Stimulated activated CD8-positive, alpha-beta memory T cell treated with anti-CD3 and anti-CD28 coated beads, Interleukin-12 subunit alpha, Interleukin-12 subunit beta, amount 100 ng/mL, for 4 hours (primary cell): ENCODE measurements around the gene TMEM184A.

Source experiments
- DNase-seq: peaks from one replicate; pipeline ENCODE4 v3.0.0-alpha.2; 2020; ENCODE audit warnings: low read depth

Gene TMEM184A

GRCh38 chr7:1555813-1556543, at the start of gene TMEM184A:
Gene TMEM184A (minus strand): TSS chr7:1556205. CDS start chr7:1555484, 721 bp downstream.
- DNase-seq, result no peak

DNA sequence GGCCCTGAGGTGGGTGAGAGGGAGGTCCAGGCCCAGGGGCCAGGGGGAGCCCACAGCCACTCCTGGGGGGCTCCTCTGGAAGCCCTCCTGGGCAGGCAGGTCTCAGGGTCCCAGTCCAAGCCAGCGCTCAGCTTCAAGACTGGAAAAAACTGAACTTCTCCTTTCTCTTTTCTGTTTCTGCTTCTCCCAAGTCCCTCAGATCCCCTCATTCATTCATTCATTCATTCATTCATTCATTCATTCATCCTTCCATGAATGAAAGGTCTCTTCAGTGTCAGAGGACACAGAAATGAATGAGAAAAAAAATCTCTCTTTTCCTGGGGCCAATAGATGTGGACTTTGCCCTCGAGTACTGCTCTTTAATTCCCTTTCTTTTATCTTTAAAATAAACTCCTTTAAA, 48.4 kb upstream of the TMEM184A start:
- DNase-seq, result no peak

GRCh38 chr7:1603346-1604225, 47.6 kb upstream of the TMEM184A start:
- no peak for DNase-seq

DNA sequence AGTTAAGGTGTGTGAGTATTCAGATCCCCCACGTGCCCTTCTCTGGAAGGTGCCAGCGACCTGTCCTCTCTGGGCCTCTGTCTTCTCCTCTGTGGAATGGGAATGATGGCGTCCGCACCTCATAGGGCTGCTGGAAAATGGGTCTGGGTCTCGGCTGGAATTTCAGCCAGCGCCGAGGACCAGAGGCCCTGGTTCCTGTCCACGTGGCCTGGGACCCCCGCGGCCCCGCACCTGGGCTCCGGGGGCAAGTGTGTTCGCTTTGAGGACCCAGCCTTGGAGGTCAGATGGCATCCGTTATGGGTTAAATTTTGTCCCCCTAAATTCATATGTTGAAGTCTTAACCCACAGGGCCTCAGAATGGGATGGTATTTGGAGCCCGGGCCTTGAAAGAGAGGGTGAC, 46.4 kb upstream of the TMEM184A start:
- DNase-seq, result no peak

DNA sequence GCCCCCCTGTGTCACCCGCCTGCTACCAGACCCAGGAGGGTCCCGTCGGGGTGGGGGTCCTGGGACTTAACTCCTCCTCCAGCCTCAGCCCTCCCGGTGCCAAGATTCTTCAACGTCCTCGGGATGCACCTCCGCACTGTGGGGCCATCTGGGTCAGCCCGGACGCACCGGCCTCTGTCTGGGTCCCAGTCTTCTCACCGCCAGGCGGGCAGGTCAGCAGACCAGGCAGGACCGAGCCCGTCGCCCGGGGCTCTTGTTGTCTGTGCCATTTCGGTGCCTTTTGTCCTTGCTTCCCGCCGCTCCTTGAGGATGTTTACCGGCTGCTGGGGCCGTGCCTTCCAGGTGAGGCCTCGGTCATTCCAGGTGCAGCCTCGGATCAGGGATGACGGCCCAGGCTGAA, 46.0 kb upstream of the TMEM184A start:
- DNase-seq, result no peak

- DNase-seq, result no peak
Measured at GRCh38 chr7:1599640-1600395, 43.8 kb upstream of the TMEM184A start.

DNA sequence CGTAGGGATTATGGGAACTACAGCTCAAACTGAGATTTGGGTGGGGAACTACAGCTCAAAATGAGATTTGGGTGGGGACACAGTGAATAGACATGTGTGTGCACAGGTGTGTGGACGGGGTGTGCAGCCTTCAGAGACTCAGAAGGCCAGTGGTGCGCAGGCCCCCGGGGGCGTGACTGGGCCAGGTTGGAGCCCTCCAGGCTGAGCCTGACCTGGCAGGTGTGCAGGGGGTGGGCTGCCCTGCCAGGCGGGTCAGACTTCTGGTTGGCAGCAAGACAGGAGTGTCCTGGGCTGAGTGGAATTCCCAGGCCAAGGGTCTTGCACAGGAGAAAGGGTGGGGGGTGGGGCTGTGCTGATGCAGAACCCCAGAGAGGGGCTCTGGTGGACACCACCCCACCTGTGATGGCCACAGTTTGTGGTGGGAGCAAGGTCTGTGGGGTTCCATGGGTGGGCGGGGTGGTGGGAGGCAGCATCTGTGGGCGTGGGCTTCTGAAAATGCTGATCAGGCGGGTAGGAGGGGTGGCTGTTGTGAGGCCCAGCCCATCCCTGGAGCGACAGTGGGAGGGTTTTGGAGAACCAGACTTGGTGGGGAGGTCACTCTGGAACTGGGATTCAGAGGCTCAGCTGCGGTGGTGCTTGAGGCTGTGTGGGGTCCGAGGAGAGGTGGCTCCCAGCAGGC, 43.1 kb upstream of the TMEM184A start:
- DNase-seq, result no peak

DNA sequence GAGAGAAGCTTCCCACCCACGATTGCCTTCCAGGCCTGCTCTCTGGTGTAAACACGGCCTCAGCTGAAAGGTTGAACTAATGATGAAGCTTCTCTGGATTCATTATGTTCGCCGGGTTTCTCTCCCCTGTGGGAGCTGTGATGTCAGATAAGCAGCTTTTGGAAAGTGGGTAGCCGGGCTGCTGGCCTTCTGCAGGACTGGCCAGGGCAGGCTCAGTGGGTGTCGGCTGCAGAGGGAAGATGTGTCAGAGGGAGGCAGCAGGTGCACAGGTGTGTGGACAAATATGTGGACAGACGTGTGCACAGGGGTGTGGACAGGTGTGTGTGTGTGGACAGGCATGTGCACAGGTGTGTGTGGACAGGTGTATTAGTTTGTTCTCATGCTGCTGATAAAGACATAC, 42.3 kb upstream of the TMEM184A start:
- no peak for DNase-seq

- DNase-seq, result no peak
Measured at GRCh38 chr7:1597791-1598190, 41.8 kb upstream of the TMEM184A start.

GRCh38 chr7:1597066-1597760, 41.2 kb upstream of the TMEM184A start:
- no peak for DNase-seq

DNA sequence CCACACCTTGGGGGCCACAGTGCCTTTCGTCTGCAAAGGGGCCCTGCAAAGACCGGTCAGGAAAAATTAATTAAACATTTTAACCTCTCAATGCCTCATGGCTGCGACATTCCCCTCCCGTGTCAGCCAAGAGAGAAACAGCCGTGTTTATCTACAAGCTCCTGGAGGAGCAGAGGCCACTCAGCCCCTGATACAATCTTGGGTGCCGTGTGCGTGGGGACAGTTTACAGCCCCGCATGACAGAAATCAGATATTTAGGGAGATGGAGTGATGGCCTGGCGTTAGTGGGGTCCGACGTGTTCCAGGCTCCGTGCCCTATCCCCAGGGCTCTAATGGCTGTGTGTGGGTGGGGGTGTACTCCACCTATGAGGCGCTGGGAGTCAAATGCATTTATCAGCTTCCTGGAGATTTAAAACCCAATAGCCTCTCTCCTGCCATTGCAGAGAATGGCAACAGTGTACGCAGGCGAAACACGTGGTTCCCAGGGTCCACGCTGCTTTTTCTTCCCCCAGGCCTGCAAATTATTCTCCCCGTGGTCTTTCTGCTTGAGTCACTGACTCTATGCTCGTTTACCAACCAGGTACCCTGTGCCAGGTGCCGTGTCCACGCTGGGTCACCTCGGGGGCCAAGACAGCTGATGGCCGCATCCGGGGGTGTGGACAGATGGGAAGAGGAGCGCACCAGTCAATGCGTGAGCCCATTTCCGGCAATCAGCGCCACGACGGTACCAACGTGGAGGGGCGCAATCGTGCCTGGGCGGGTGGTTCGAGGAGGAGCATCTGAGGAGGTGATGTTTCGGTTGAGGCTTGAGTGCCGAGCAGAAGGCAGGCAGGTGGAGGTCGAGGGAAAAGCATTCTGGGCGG, 40.4 kb upstream of the TMEM184A start:
- DNase-seq, result no peak

- DNase-seq, result no peak
Measured at GRCh38 chr7:1595636-1596035, 39.6 kb upstream of the TMEM184A start.

GRCh38 chr7:1595027-1595426, 39.0 kb upstream of the TMEM184A start:
- DNase-seq, result no peak

GRCh38 chr7:1593904-1594421, 38.0 kb upstream of the TMEM184A start:
- no peak for DNase-seq

GRCh38 chr7:1593091-1593866, 37.3 kb upstream of the TMEM184A start:
- DNase-seq, result no peak

- DNase-seq, result no peak
Measured at GRCh38 chr7:1592299-1592871, 36.4 kb upstream of the TMEM184A start.

DNA sequence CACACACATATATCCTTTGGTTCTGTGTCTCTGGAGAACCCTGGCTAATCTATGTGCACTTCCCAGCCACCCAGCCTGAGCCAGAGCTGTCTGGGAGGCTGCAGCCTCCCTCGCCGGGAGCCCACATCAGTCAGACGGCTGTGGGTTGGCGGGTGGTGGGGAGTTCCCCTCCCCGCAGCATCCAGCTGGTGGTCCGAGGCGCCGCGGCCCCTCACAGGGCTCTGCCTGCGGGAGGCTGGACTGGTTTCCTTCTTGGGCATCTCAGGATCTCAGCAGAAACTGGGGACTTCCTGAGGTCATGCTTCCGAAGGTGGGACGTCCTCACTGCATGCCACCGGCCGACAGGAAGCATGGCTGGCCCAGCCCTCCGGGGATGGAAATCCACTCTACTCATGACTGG, 35.9 kb upstream of the TMEM184A start:
- no peak for DNase-seq

GRCh38 chr7:1591396-1591795, 35.4 kb upstream of the TMEM184A start:
- no peak for DNase-seq

DNA sequence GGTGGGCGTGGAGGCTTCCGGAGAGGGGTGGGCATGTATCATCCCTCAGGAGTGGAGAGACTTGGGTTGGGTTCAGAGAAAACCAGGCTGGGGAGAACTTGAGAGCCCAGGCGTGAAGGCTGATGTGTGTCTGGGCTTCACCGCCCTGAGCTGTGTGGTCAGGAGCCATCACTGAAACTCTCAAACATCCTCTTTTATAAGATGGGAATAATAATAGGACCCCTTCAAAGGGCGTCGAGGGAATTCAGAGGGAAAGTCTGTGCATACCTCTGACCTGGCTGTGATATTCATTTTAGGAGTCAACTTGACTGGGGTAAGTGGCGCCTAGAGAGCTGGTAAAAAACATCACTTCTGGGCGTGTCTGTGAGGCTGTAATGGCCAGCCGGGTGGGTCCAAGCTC, 34.9 kb upstream of the TMEM184A start:
- no peak for DNase-seq
